NCI-H460 (cell line): ENCODE measurements around the gene NLRP1. TPM values are rescaled to one million over a fixed set of nuclear protein-coding genes. Genes with fewer than 3 reads are reported as not detected.

Source experiments
- DNase-seq: peaks from one replicate; pipeline ENCODE4 v3.0.0-alpha.2; 2016; ENCODE audit warnings: low read depth; ENCODE audit errors: extremely low read depth
- total RNA-seq: library from RNA; depleted of rRNA; stranded (reverse); fragments of >200 nt; shearing (Covaris generic); gene quantifications from 2 replicates; pipeline ENCODE4 v1.2.3, GENCODE V29; 2014

The NLRP1 gene
- total RNA-seq, 1 experiment from 2014 or later, result 1.4 TPM

GRCh38 chr17:5526821-5527598 is 57.3 kb downstream of the NLRP1 start:
- DNase-seq, result no peak

- DNase-seq, result no peak
These were observed 61.1 kb downstream of the NLRP1 start for GRCh38 chr17:5523249-5523648.

- no peak for DNase-seq
These were observed 61.8 kb downstream of the NLRP1 start for GRCh38 chr17:5522476-5522875.

- peak; percentile 7 for DNase-seq
These were observed 68.1 kb downstream of the NLRP1 start for GRCh38 chr17:5516060-5516792.

- DNase-seq, result no peak
These were observed 69.3 kb downstream of the NLRP1 start for GRCh38 chr17:5514976-5515375.

- no peak for DNase-seq
These were observed 70.7 kb downstream of the NLRP1 start for GRCh38 chr17:5513628-5514027.

- DNase-seq, result no peak
These were observed 72.7 kb downstream of the NLRP1 start for GRCh38 chr17:5511401-5512225.

GRCh38 chr17:5510771-5511170 is 73.5 kb downstream of the NLRP1 start:
- DNase-seq, result no peak

- no peak for DNase-seq
These were observed 74.8 kb downstream of the NLRP1 start for GRCh38 chr17:5509482-5509881.

GRCh38 chr17:5508810-5509209 is 75.5 kb downstream of the NLRP1 start:
- no peak for DNase-seq

- no peak for DNase-seq
These were observed 78.0 kb downstream of the NLRP1 start for GRCh38 chr17:5506307-5506706.

- DNase-seq, result no peak
These were observed 81.8 kb downstream of the NLRP1 start for GRCh38 chr17:5502552-5502951.

- no peak for DNase-seq
These were observed 82.6 kb downstream of the NLRP1 start for GRCh38 chr17:5501685-5502084.

- peak; percentile 25 for DNase-seq
These were observed 83.5 kb downstream of the NLRP1 start for GRCh38 chr17:5500589-5501391.

GRCh38 chr17:5500247-5500588 is 84.1 kb downstream of the NLRP1 start:
- DNase-seq, result no peak

- no peak for DNase-seq
These were observed 84.7 kb downstream of the NLRP1 start for GRCh38 chr17:5499476-5500231.

- no peak for DNase-seq
These were observed 91.3 kb downstream of the NLRP1 start for GRCh38 chr17:5492970-5493369.

GRCh38 chr17:5488752-5489151 is 95.6 kb downstream of the NLRP1 start:
- DNase-seq, result no peak

GRCh38 chr17:5486206-5487124 is 97.8 kb downstream of the NLRP1 start, which contains the start of gene MIS12:
MIS12 (plus strand) TSS chr17:5486566; CDS start chr17:5488863, 2,297 bp downstream.
- DNase-seq, result peak; percentile 100
